ENCODE measurements around the gene LCE5A. TPM values are rescaled to one million over a fixed set of nuclear protein-coding genes. Genes with fewer than 3 reads are reported as not detected.

Gene LCE5A
- not detected in 2 replicates for polyA plus RNA-seq

GRCh38 chr1:152510503-152510902 is at the start of gene LCE5A:
TSS of gene LCE5A (plus strand) at chr1:152510803. CDS start at chr1:152511535, 732 bp downstream.

Other genes with a start within 250 kb of the LCE5A start
- gene FLG, start 185.6 kb upstream of the LCE5A start, polyA plus RNA-seq, result 0.13 TPM in 1 of 2 replicates, not detected in the other
- not detected in 2 replicates for gene FLG2, start 150.8 kb upstream of the LCE5A start, polyA plus RNA-seq
- gene CRNN, start 96.5 kb upstream of the LCE5A start, polyA plus RNA-seq, result not detected in 2 replicates
- not detected in 2 replicates for gene CRCT1, start 3.7 kb downstream of the LCE5A start, polyA plus RNA-seq
- gene LCE3E, start 56.0 kb downstream of the LCE5A start, polyA plus RNA-seq, result not detected in 2 replicates
- gene LCE3D, start 69.7 kb downstream of the LCE5A start, polyA plus RNA-seq, result not detected in 2 replicates
- not detected in 2 replicates for gene LCE3C, start 89.4 kb downstream of the LCE5A start, polyA plus RNA-seq
- not detected in 2 replicates for gene LCE3B, start 103.0 kb downstream of the LCE5A start, polyA plus RNA-seq
- not detected in 2 replicates for gene LCE3A, start 112.3 kb downstream of the LCE5A start, polyA plus RNA-seq
- not detected in 2 replicates for gene LCE2D, start 152.6 kb downstream of the LCE5A start, polyA plus RNA-seq
- gene LCE2C, start 164.5 kb downstream of the LCE5A start, polyA plus RNA-seq, result not detected in 2 replicates
- not detected in 2 replicates for gene LCE2B, start 175.3 kb downstream of the LCE5A start, polyA plus RNA-seq
- gene LCE2A, start 187.5 kb downstream of the LCE5A start, polyA plus RNA-seq, result not detected in 2 replicates
- gene LCE4A, start 197.4 kb downstream of the LCE5A start, polyA plus RNA-seq, result not detected in 2 replicates
- gene KPRP, start 247.2 kb downstream of the LCE5A start, polyA plus RNA-seq, result not detected in 2 replicates